ENCODE measurements around the gene CDK5R2. TPM values are rescaled to one million over a fixed set of nuclear protein-coding genes. Genes with fewer than 3 reads are reported as not detected.

Gene CDK5R2
- total RNA-seq, 2 donors from 2014 or later = not detected

GRCh38 chr2:218997731-218998130 lies 38.3 kb downstream of the CDK5R2 start:
- Histone ChIP-seq H3K4me3 (no peak overlapping the region), H3K27ac (no peak overlapping the region), H3K36me3 (no peaks in the 10 kb centered on the region), H3K27me3 (peaks cover 26 to 33% of the 10 kb centered on the region in 2 donors), H3K9me3 (no peaks in the 10 kb centered on the region), H3K4me1 (peaks cover 3 to 43% of the 10 kb centered on the region in 2 donors)
- no peak for TF ChIP-seq CTCF (IDR thresholded peaks at IDR 0.05)
- no peak for DNase-seq (ENCODE audit: low spot score)

GRCh38 chr2:218998414-218999002 lies 39.0 kb downstream of the CDK5R2 start:
- peaks cover 29 to 33% of the 10 kb centered on the region in 2 donors for H3K27me3 ChIP-seq
- no peak overlapping the region for H3K4me3 ChIP-seq
- H3K27ac ChIP-seq = no peak overlapping the region
- peaks cover 3 to 40% of the 10 kb centered on the region in 2 donors for H3K4me1 ChIP-seq
- DNase-seq (ENCODE audit: low spot score) = no peak
- H3K36me3 ChIP-seq = no peaks in the 10 kb centered on the region
- no peaks in the 10 kb centered on the region for H3K9me3 ChIP-seq
- no peak for TF ChIP-seq CTCF (IDR thresholded peaks at IDR 0.05)

GRCh38 chr2:218999021-218999880 lies 39.8 kb downstream of the CDK5R2 start:
- H3K4me3 ChIP-seq = no peak overlapping the region
- peaks cover 3 to 34% of the 10 kb centered on the region in 2 donors for H3K4me1 ChIP-seq
- no peaks in the 10 kb centered on the region for H3K9me3 ChIP-seq
- H3K27ac ChIP-seq = no peak overlapping the region
- H3K36me3 ChIP-seq = no peaks in the 10 kb centered on the region
- H3K27me3 ChIP-seq = peaks cover 21 to 28% of the 10 kb centered on the region in 2 donors
- no peak for TF ChIP-seq CTCF (IDR thresholded peaks at IDR 0.05)
- DNase-seq (ENCODE audit: low spot score) = no peak

GRCh38 chr2:218999881-219000568 lies 40.6 kb downstream of the CDK5R2 start:
- H3K4me1 ChIP-seq = peaks cover 3 to 34% of the 10 kb centered on the region in 2 donors
- H3K36me3 ChIP-seq = no peaks in the 10 kb centered on the region
- DNase-seq (ENCODE audit: low spot score) = no peak
- H3K27me3 ChIP-seq = peaks cover 20% of the 10 kb centered on the region in 2 donors
- no peaks in the 10 kb centered on the region for H3K9me3 ChIP-seq
- H3K27ac ChIP-seq = no peak overlapping the region
- no peak overlapping the region for H3K4me3 ChIP-seq
- no peak for TF ChIP-seq CTCF (IDR thresholded peaks at IDR 0.05)

GRCh38 chr2:219000569-219000960 lies 41.1 kb downstream of the CDK5R2 start:
- Histone ChIP-seq H3K27me3 (peaks cover 19 to 20% of the 10 kb centered on the region in 2 donors), H3K9me3 (no peaks in the 10 kb centered on the region), H3K36me3 (no peaks in the 10 kb centered on the region), H3K4me1 (peaks cover 3 to 32% of the 10 kb centered on the region in 2 donors), H3K4me3 (no peak overlapping the region), H3K27ac (no peak overlapping the region)
- TF ChIP-seq CTCF (IDR thresholded peaks at IDR 0.05) = no peak
- no peak for DNase-seq (ENCODE audit: low spot score)

All from right atrium auricular region (tissue), 2 donors.